GM21367 (cell line): ENCODE data around the gene LCAT.
A peak's percentile ranks its signal among the peaks of the same experiment; 100 is the strongest.
"Not testable (repeated sequence)": the region's sequence is repeated elsewhere in the genome, so short reads cannot be mapped to it uniquely, and the experiment has no call there.

Experiments
- ATAC-seq: cut with Tn5 transposase; IDR thresholded peaks from one replicate; pipeline ENCODE4 v1.9.1; 2021; ENCODE audit not compliant: unreplicated experiment

LCAT gene

DNA sequence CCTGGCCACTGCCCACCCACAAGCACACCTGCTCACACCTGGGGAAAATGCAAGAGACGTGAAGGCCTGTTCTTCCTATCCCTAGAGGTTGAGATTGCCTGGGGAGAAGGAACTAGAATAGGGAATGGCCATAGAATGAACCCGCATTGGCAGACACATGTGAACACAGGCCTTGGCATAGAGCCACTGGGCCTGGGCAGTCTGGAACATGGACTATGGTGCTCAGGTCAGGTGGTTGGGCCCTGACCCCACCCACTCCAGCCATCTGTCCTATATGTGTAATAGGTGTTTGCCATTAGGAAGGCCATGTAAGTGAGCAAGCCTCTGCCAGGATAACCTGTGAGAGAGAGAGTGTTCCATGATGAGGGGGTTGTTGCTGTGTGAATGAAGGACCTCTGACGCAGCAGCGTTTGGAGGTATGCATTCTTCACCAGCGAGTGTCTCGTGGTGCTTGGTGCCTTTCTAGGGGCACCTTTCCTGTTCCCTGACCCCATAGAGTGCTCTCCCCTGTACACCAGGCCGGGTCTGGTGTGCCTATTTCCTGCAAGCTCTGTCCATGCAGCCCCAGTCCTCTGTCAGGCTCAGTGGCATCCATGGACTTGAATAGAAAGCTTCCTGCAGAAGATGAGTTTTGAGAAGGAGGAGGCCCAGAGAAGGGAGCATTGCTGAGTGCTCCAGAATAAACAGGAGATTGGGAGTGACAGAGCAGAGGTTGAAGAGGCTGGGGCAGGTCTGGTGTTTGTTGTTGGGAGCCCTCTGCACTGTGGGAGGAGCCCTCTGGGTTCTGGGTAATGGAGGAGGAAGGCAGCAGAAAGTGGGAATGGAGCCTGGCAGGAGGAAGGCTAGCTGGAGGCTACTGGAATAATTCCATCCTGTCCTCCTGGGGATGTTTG is 27.8 kb downstream of the LCAT start:
- ATAC-seq: no peak

DNA sequence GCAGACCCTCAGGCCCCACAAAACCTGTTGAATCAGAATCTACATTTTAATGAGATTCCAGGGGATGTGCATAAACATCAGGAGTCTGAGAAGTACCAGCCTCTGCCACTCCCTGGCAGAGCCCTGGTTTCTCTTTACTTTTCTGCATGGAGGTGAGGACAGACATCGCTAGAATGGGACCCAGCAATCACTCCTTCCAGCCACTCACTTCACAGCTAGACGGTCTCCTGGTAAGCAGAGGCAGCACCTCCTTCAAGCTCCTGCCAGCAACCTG is 28.5 kb downstream of the LCAT start:
- not testable (repeated sequence) for ATAC-seq

DNA sequence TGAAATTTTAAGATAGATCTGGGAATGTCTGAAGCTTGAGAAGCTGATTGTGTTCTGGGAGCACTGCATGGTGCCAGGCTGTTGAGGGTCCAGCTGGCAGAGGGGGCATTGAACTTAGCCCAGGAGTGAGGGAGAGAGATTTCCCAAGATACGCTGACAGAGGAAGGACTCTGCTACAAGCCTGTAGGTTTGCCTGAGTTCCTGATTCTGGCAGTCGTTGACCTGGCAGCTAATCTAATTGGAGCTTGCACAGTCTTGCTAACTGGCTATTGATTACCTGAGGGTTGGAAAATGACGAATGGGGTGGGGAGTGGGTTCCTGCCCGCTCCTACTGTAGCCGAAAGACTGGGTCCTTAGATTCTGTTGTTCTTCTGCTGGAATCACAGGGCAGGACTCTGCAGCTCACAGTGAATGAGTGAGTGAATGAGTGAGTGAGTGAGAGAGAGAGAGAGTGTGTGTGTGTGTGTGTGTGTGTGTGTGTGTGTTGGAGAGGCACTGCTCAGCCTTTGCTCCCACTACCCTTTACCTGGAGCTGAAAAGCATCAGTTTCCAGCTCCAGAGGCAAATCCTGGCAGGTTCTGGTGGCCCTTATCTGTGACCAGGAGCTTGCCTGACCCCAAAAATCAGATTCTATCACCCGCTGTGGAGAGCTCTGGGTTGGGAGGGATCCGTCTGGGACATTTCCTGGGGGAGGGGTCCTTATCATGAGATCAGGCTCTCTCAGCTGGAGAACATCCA is 29.0 kb downstream of the LCAT start:
- no peak for ATAC-seq

GRCh38 chr16:67910158-67910557 is 33.8 kb downstream of the LCAT start:
- no peak for ATAC-seq

GRCh38 chr16:67909056-67909742 is 34.7 kb downstream of the LCAT start:
- ATAC-seq: no peak

GRCh38 chr16:67907397-67908180 is 36.3 kb downstream of the LCAT start:
- no peak for ATAC-seq

GRCh38 chr16:67902831-67903230 is 41.1 kb downstream of the LCAT start:
- ATAC-seq: no peak

DNA sequence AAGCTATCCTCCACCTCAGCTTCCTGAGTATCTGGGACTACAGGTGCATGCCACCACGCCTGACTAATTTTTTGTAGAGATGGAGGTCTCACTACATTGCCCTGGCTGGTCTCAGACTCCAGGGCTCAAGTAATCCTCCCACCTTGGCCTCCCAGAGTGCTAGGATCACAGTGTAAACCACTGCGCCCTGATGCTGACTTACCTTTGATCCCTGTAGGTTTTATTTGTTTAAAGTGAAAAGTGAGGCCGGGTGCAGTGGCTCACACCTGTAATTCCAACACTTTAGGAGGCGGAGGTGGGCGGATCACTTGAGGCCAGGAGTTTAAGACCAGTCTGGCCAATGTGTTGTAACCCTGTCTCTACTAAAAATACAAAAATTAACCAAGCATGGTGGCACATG is 42.2 kb downstream of the LCAT start:
- ATAC-seq: no peak

GRCh38 chr16:67897231-67897630 is 46.7 kb downstream of the LCAT start:
- no peak for ATAC-seq

GRCh38 chr16:67893743-67894399 is 50.0 kb downstream of the LCAT start:
- peak; percentile 16 for ATAC-seq

GRCh38 chr16:67892899-67893742 is 50.8 kb downstream of the LCAT start, which contains the start of gene PSKH1:
PSKH1 (plus strand) TSS chr16:67893254; CDS start chr16:67908750, 15,496 bp downstream.
- peak; percentile 82 for ATAC-seq

GRCh38 chr16:67892375-67892774 is 51.5 kb downstream of the LCAT start:
- no peak for ATAC-seq
